GM23338 (cell line): ENCODE measurements around the gene BABAM1. TPM values are rescaled to one million over a fixed set of nuclear protein-coding genes. Genes with fewer than 3 reads are reported as not detected.

ENCODE experiments used
- ATAC-seq: fragments of 200-7000 bp; cut with Tn5 transposase; 3 replicates; pipeline ENCODE4 v1.9.1; 2020
- DNase-seq: peaks from one replicate; pipeline ENCODE4 v3.0.0-alpha.2; 2015; ENCODE audit warnings: low spot score
- H2AFZ ChIP-seq: fragments of 200-600 bp; sonication (generic); 2 replicates; pipeline ENCODE4 v1.8.0; 2016; ENCODE audit warnings: antibody characterized with exemption, mild to moderate bottlenecking, moderate library complexity
- H3F3A ChIP-seq: fragments of 200-600 bp; sonication (generic); replicated peaks from 2 replicates; pipeline ENCODE4 v1.8.0; 2017; ENCODE audit warnings: antibody characterized with exemption, mixed run types, low read depth
- H3K27ac ChIP-seq: fragments of 200-600 bp; sonication (generic); 2 replicates; pipeline ENCODE4 v1.6.1; 2016; ENCODE audit warnings: low read depth
- H3K27me3 ChIP-seq: fragments of 200-600 bp; sonication (generic); 2 replicates; pipeline ENCODE4 v1.8.0; 2016; ENCODE audit warnings: mild to moderate bottlenecking, mixed run types, moderate library complexity; ENCODE audit not compliant: insufficient read depth
- H3K36me3 ChIP-seq: fragments of 200-600 bp; sonication (generic); 2 replicates; pipeline ENCODE4 v1.8.0; 2016; ENCODE audit warnings: mild to moderate bottlenecking; ENCODE audit not compliant: insufficient read depth
- H3K4me1 ChIP-seq: fragments of 200-600 bp; sonication (generic); 2 replicates; pipeline ENCODE4 v1.8.0; 2016; ENCODE audit warnings: mild to moderate bottlenecking, moderate library complexity; ENCODE audit not compliant: insufficient read depth
- H3K4me2 ChIP-seq: fragments of 200-600 bp; sonication (generic); 2 replicates; pipeline ENCODE4 v1.7.1; 2017; ENCODE audit warnings: mixed run types
- H3K4me3 ChIP-seq: fragments of 200-600 bp; sonication (generic); 2 replicates; pipeline ENCODE4 v1.6.1; 2016; ENCODE audit warnings: mixed run types
- H3K79me2 ChIP-seq: fragments of 200-600 bp; sonication (generic); replicated peaks from 2 replicates; pipeline ENCODE4 v1.8.0; 2017; ENCODE audit warnings: mild to moderate bottlenecking; ENCODE audit not compliant: insufficient read depth
- H3K9me2 ChIP-seq: fragments of 200-600 bp; sonication (generic); 2 replicates; pipeline ENCODE4 v1.8.0; 2017; ENCODE audit not compliant: insufficient read depth
- H4K20me1 ChIP-seq: fragments of 200-600 bp; sonication (generic); replicated peaks from 2 replicates; pipeline ENCODE4 v1.8.0; 2017; ENCODE audit warnings: mild to moderate bottlenecking; ENCODE audit not compliant: insufficient read depth
- H3K27ac Mint-ChIP-seq: 2 replicates; pipeline ENCODE4 v1.8.0; 2020; ENCODE audit warnings: inconsistent platforms, mild to moderate bottlenecking, moderate library complexity, mixed read lengths
- H3K27me3 Mint-ChIP-seq: 3 replicates; pipeline ENCODE4 v1.8.0; 2022; ENCODE audit warnings: low read depth, mild to moderate bottlenecking, moderate library complexity, mixed read lengths, inconsistent platforms; ENCODE audit not compliant: insufficient read depth, poor library complexity
- H3K36me3 Mint-ChIP-seq: 3 replicates; pipeline ENCODE4 v1.8.0; 2021; ENCODE audit warnings: low read depth, mild to moderate bottlenecking, inconsistent platforms, moderate library complexity, mixed read lengths
- H3K4me1 Mint-ChIP-seq: 3 replicates; pipeline ENCODE4 v1.8.0; 2020; ENCODE audit warnings: mild to moderate bottlenecking, inconsistent platforms, mixed read lengths
- H3K4me3 Mint-ChIP-seq: 3 replicates; pipeline ENCODE4 v1.8.0; 2021; ENCODE audit warnings: moderate library complexity, mild to moderate bottlenecking, inconsistent platforms, mixed read lengths
- H3K9me3 Mint-ChIP-seq: 3 replicates; pipeline ENCODE4 v1.8.0; 2020; ENCODE audit warnings: moderate library complexity, mild to moderate bottlenecking, inconsistent platforms, mixed read lengths
- CREB1 ChIP-seq: fragments of 250-450 bp; sonication (Bioruptor Pico); IDR thresholded peaks from 2 replicates; pipeline ENCODE4 v1.5.0; 2020; ENCODE audit warnings: low read depth, mild to moderate bottlenecking, moderate library complexity
- EZH2 ChIP-seq: fragments of 200-600 bp; sonication (generic); IDR thresholded peaks from one replicate; pipeline ENCODE4 v1.8.0; 2017; ENCODE audit warnings: antibody characterized with exemption, mild to moderate bottlenecking, low read depth; ENCODE audit not compliant: unreplicated experiment
- EZH2phosphoT487 ChIP-seq: fragments of 200-600 bp; sonication (generic); IDR thresholded peaks from one replicate; pipeline ENCODE4 v1.8.1; 2018; ENCODE audit warnings: antibody characterized with exemption; ENCODE audit not compliant: unreplicated experiment
- STAT1 ChIP-seq: IDR thresholded peaks from one replicate; pipeline ENCODE4 v1.6.1; 2016; ENCODE audit warnings: antibody characterized with exemption; ENCODE audit not compliant: unreplicated experiment
- ZNF114 ChIP-seq: fragments of 250-450 bp; sonication (Bioruptor Pico); IDR thresholded peaks from 2 replicates; pipeline ENCODE4 v1.5.0; 2020; ENCODE audit warnings: mild to moderate bottlenecking, moderate library complexity
- ZNF331 ChIP-seq: fragments of 250-450 bp; sonication (Bioruptor Pico); IDR thresholded peaks from 2 replicates; pipeline ENCODE4 v1.5.0; 2020; ENCODE audit warnings: low read depth, mild to moderate bottlenecking, moderate library complexity
- polyA plus RNA-seq: library from polyadenylated mRNA; unstranded; fragments of >200 nt; fragmentation: Nextera tagmentation; extraction: Ambion mirVana; gene quantifications from 2 replicates; pipeline ENCODE4 v1.2.1, GENCODE V29; 2016
- total RNA-seq: library from RNA; depleted of rRNA; stranded (reverse); fragments of >200 nt; shearing (Covaris generic); gene quantifications from 2 replicates; pipeline ENCODE4 v1.2.3, GENCODE V29; 2014
- TF ChIP-seq, protein P1 (sequence below): IDR thresholded peaks from one replicate; pipeline ENCODE4 v1.6.1; 2018; ENCODE audit warnings: antibody characterized with exemption; ENCODE audit not compliant: unreplicated experiment
- TF ChIP-seq, protein P2 (sequence below): IDR thresholded peaks from 2 replicates; pipeline ENCODE4 v1.6.1; 2016; ENCODE audit warnings: antibody characterized with exemption
- TF ChIP-seq, protein P3 (sequence below), 2 experiments: fragments of 200-600 bp in 1 of 2; sonication (generic) in 1 of 2; conservative IDR thresholded peaks; 2 replicates each; pipeline versions ENCODE4 v1.5.1 to v1.6.1; 2016 to 2017; ENCODE audit warnings: antibody characterized with exemption in 2 of 2, low read depth in 2 of 2, mild to moderate bottlenecking in 2 of 2, moderate library complexity in 1 of 2

BABAM1 gene
- total and polyA plus RNA-seq, 2 experiments from 2014 or later: 78.1 to 95.0 TPM

GRCh38 chr19:17286263-17286662, 19.0 kb downstream of the BABAM1 start (continued):
- TF ChIP-seq, protein P1, sequence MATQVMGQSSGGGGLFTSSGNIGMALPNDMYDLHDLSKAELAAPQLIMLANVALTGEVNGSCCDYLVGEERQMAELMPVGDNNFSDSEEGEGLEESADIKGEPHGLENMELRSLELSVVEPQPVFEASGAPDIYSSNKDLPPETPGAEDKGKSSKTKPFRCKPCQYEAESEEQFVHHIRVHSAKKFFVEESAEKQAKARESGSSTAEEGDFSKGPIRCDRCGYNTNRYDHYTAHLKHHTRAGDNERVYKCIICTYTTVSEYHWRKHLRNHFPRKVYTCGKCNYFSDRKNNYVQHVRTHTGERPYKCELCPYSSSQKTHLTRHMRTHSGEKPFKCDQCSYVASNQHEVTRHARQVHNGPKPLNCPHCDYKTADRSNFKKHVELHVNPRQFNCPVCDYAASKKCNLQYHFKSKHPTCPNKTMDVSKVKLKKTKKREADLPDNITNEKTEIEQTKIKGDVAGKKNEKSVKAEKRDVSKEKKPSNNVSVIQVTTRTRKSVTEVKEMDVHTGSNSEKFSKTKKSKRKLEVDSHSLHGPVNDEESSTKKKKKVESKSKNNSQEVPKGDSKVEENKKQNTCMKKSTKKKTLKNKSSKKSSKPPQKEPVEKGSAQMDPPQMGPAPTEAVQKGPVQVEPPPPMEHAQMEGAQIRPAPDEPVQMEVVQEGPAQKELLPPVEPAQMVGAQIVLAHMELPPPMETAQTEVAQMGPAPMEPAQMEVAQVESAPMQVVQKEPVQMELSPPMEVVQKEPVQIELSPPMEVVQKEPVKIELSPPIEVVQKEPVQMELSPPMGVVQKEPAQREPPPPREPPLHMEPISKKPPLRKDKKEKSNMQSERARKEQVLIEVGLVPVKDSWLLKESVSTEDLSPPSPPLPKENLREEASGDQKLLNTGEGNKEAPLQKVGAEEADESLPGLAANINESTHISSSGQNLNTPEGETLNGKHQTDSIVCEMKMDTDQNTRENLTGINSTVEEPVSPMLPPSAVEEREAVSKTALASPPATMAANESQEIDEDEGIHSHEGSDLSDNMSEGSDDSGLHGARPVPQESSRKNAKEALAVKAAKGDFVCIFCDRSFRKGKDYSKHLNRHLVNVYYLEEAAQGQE: no peak
- TF ChIP-seq EZH2 (no peak), CREB1 (no peak), ZNF114 (CRISPR knock-in tag) (no peak), ZNF331 (CRISPR knock-in tag) (no peak), STAT1 (no peak)

GRCh38 chr19:17286752-17287151, 19.5 kb downstream of the BABAM1 start:
- Histone ChIP-seq H3F3A (peaks cover 17% of the 10 kb centered on the region), H3K27ac (no peak overlapping the region), H3K79me2 (no peaks in the 10 kb centered on the region), H3K9me2 (no peaks in the 10 kb centered on the region), H3K27me3 (peaks cover 6% of the 10 kb centered on the region; the same call in 1 of the 2 replicates), H2AFZ (no peak overlapping the region), H3K4me1 (no peaks in the 10 kb centered on the region), H4K20me1 (peaks cover 4% of the 10 kb centered on the region; the same call in 1 of the 2 replicates), H3K4me2 (no peak overlapping the region), H3K36me3 (no peaks in the 10 kb centered on the region), H3K4me3 (no peak overlapping the region)
- ATAC-seq (no peak), DNase-seq (no peak)
- H3K27ac Mint-ChIP-seq: no peak overlapping the region
- H3K9me3 Mint-ChIP-seq: no peaks in the 10 kb centered on the region
- H3K4me3 Mint-ChIP-seq: no peak overlapping the region
- peaks cover 10% of the 10 kb centered on the region for H3K27me3 Mint-ChIP-seq
- TF ChIP-seq ZNF114 (CRISPR knock-in tag) (no peak), EZH2 (no peak), ZNF331 (CRISPR knock-in tag) (no peak), CREB1 (no peak), EZH2phosphoT487 (no peak)
- TF ChIP-seq, protein P2, sequence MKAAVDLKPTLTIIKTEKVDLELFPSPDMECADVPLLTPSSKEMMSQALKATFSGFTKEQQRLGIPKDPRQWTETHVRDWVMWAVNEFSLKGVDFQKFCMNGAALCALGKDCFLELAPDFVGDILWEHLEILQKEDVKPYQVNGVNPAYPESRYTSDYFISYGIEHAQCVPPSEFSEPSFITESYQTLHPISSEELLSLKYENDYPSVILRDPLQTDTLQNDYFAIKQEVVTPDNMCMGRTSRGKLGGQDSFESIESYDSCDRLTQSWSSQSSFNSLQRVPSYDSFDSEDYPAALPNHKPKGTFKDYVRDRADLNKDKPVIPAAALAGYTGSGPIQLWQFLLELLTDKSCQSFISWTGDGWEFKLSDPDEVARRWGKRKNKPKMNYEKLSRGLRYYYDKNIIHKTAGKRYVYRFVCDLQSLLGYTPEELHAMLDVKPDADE: no peak
- TF ChIP-seq, protein P1: no peak
- TF ChIP-seq, protein P3, sequence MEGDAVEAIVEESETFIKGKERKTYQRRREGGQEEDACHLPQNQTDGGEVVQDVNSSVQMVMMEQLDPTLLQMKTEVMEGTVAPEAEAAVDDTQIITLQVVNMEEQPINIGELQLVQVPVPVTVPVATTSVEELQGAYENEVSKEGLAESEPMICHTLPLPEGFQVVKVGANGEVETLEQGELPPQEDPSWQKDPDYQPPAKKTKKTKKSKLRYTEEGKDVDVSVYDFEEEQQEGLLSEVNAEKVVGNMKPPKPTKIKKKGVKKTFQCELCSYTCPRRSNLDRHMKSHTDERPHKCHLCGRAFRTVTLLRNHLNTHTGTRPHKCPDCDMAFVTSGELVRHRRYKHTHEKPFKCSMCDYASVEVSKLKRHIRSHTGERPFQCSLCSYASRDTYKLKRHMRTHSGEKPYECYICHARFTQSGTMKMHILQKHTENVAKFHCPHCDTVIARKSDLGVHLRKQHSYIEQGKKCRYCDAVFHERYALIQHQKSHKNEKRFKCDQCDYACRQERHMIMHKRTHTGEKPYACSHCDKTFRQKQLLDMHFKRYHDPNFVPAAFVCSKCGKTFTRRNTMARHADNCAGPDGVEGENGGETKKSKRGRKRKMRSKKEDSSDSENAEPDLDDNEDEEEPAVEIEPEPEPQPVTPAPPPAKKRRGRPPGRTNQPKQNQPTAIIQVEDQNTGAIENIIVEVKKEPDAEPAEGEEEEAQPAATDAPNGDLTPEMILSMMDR (conservative IDR thresholded peaks at IDR 0.05; ENCODE audit: low read depth in 2 of 2): no peak
- peaks cover 2% of the 10 kb centered on the region for H3K4me1 Mint-ChIP-seq
- peaks cover 25% of the 10 kb centered on the region for H3K36me3 Mint-ChIP-seq
